ENCODE data around the gene CEP162. TPM values are rescaled to one million over a fixed set of nuclear protein-coding genes. Genes with fewer than 3 reads are reported as not detected.
"Not testable (repeated sequence)": the region's sequence is repeated elsewhere in the genome, so short reads cannot be mapped to it uniquely, and the experiment has no call there.

CEP162 gene
- total RNA-seq, 4 donors from 2014 or later: 2.0 to 9.6 (median 6.4) TPM

DNA sequence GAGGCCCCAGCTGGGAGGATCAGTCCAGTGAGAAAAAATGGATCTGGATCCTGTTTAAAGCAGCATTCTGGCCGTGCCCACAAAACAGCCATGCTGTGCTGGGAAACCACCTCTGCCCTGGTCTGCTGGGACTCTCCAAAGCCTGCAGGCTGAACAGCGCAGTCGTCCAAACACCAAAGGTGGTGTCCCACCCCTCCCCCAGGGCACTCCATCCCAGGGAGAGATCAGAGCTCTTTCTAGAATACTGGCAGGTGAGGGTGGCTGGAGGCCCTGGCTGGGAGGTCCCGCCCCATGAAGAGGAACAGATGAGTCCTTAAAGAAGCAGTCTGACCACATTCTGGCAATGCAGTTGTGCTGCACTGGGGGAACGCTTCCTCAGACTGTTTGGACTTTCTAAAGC, 109.3 kb downstream of the CEP162 start:
- Histone ChIP-seq H3K27me3 (no peaks in the 10 kb centered on the region), H3K27ac (no peak overlapping the region), H3K36me3 (no peaks in the 10 kb centered on the region), H3K4me1 (no peaks in the 10 kb centered on the region), H3K9me3 (no peaks in the 10 kb centered on the region), H3K4me3 (no peak overlapping the region)
- DNase-seq (ENCODE audit: low spot score in 2 of 2): no peak
- TF ChIP-seq, protein P1, sequence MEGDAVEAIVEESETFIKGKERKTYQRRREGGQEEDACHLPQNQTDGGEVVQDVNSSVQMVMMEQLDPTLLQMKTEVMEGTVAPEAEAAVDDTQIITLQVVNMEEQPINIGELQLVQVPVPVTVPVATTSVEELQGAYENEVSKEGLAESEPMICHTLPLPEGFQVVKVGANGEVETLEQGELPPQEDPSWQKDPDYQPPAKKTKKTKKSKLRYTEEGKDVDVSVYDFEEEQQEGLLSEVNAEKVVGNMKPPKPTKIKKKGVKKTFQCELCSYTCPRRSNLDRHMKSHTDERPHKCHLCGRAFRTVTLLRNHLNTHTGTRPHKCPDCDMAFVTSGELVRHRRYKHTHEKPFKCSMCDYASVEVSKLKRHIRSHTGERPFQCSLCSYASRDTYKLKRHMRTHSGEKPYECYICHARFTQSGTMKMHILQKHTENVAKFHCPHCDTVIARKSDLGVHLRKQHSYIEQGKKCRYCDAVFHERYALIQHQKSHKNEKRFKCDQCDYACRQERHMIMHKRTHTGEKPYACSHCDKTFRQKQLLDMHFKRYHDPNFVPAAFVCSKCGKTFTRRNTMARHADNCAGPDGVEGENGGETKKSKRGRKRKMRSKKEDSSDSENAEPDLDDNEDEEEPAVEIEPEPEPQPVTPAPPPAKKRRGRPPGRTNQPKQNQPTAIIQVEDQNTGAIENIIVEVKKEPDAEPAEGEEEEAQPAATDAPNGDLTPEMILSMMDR (IDR thresholded peaks at IDR 0.05): no peak
- no peak for TF ChIP-seq POLR2AphosphoS5 (IDR thresholded peaks at IDR 0.05)
- no peak for TF ChIP-seq EP300 (IDR thresholded peaks at IDR 0.05)
- no peak for TF ChIP-seq POLR2A (IDR thresholded peaks at IDR 0.05)
- WGBS: 83% methylated on average over 1 of the region's 5 CpGs

DNA sequence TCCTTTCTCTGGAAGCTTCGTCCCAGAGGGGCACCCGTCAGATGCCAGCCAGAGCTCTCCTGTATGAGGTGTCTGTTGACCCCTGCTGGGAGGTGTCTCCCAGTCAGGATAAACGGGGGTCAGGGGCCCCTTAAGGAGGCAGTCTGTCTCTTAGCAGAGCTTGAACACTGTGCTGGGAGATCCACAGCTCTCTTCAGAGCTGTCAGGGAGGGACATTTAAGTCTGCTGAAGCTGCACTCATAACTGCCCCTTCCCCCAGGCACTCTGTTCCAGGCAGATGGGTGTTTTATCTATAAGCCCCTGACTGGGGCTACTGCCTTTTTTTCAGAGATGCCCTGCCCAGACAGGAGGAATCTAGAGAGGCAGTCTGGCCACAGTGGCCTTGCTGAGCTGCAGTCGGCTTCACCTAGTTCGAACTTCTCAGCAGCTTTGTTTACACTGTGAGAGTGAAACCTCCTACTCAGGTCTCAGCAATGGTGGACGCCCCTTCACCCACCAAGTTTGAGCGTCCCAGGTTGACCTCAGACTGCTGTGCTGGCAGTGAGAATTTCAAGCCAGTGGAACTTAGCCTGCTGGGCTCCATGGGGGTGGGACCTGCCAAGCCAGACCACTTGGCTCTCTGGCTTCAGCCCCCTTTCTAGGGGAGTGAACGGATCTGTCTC, 112.4 kb downstream of the CEP162 start:
- WGBS: 76% methylated on average over 2 of the region's 8 CpGs
- H3K27me3 ChIP-seq; H3K27ac ChIP-seq; DNase-seq (ENCODE audit: low spot score in 2 of 2); H3K36me3 ChIP-seq; H3K4me3 ChIP-seq; H3K9me3 ChIP-seq; H3K4me1 ChIP-seq: not testable (repeated sequence)

DNA sequence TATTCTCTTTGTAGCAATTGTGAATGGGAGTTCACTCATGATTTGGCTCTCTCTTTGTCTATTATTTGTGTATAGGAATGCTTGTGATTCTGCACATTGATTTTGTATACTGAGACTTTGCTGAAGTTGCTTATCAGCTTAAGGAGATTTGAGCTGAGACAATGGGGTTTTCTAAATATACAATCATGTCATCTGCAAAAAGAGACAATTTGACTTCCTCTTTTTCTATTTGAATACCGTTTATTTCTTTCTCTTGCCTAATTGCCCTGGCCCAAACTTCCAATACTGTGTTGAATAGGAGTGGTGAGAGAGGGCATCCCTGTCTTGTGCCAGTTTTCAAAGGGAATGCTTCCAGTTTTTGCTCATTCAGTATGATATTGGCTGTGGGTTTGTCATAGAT, 116.1 kb downstream of the CEP162 start:
- not testable (repeated sequence) for H3K9me3 ChIP-seq; H3K4me1 ChIP-seq; H3K4me3 ChIP-seq; H3K27me3 ChIP-seq; DNase-seq (ENCODE audit: low spot score in 2 of 2); H3K27ac ChIP-seq; H3K36me3 ChIP-seq
- 54% methylated on average over 1 of the region's 1 CpG for WGBS

DNA sequence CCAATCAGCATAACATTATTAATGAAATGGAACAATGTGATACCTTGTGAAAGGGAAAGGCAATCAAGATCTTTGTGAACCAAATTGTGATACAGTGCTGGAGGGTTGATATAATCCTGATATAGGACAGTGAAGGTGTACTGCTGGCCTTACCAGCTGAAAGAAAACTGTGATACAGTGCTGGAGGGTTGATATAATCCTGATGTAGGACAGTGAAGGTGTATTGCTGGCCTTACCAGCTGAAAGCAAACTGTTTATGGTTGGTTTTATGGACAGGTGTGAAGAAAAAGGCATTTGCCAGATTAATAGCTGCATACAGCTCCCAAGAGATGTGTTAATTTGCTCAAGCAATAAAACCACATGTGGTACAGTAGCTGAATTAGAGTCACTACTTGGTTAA, 119.9 kb downstream of the CEP162 start:
- no peaks in the 10 kb centered on the region for H3K27me3 ChIP-seq
- TF ChIP-seq POLR2A (IDR thresholded peaks at IDR 0.05): no peak
- no peak for TF ChIP-seq POLR2AphosphoS5 (IDR thresholded peaks at IDR 0.05)
- TF ChIP-seq, protein P1 (IDR thresholded peaks at IDR 0.05): no peak
- no peak for TF ChIP-seq EP300 (IDR thresholded peaks at IDR 0.05)
- H3K4me1 ChIP-seq: no peaks in the 10 kb centered on the region
- H3K4me3 ChIP-seq: no peak overlapping the region
- H3K27ac ChIP-seq: no peak overlapping the region
- H3K36me3 ChIP-seq: no peaks in the 10 kb centered on the region
- DNase-seq (ENCODE audit: low spot score in 2 of 2): no peak
- H3K9me3 ChIP-seq: no peaks in the 10 kb centered on the region

DNA sequence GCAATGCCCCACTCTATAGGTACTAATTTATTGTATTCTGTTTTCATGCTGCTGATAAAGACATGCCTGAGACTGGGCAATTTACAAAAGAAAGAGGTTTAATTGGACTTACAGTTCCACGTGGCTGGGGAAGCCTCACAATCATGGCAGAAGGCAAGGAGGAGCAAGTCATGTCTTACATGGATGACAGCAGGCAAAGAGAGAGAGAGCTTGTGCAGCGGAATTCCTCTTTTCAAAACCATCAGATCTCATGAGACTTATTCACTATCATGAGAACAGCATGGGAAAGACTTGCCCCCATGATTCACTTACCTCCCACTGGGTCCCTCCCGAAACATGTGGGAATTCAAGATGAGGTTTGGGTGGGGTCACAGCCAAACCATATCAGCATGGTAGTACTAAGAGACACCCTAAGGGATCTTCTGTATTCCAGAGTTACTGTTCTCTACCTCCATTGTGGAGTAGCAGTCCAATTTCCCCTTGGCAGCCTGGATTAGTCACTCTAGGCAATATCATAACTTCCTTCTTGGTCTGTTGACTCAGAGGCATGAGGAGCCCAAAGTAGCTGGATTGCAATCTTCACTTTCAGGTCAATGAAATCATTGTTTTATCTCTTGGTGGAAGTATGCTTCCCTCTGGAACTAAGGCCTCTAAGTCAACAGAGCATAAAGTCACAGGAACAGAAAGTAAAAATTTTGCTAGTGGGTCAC, 122.1 kb downstream of the CEP162 start:
- DNase-seq (ENCODE audit: low spot score in 2 of 2); H3K27me3 ChIP-seq; H3K9me3 ChIP-seq; H3K27ac ChIP-seq; H3K4me1 ChIP-seq; H3K4me3 ChIP-seq; H3K36me3 ChIP-seq: not testable (repeated sequence)
- 89% methylated on average over 3 of the region's 3 CpGs for WGBS

DNA sequence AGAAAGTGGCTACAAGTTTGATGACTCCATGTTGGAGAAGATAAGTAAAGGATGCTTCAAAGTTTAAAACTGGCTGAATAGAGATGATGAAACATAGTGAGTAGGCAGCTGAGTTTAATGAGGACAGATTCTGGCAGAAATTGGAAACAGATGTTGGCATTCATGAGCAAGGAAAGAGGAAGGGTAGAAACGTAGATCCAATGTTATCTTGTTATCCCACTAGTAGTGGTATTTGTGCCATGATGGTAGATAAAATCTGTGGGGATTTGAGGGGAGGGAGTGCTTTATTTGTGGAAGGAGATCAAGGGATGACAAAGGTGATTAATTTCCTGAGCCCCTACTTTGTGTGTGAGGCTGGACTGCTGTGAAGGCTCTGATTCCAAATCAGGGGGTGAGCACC, 124.4 kb downstream of the CEP162 start:
- H3K27me3 ChIP-seq: no peaks in the 10 kb centered on the region
- WGBS: 11% methylated on average over 1 of the region's 1 CpG
- H3K4me3 ChIP-seq: no peak overlapping the region
- no peaks in the 10 kb centered on the region for H3K4me1 ChIP-seq
- no peaks in the 10 kb centered on the region for H3K9me3 ChIP-seq
- no peaks in the 10 kb centered on the region for H3K36me3 ChIP-seq
- no peak for TF ChIP-seq POLR2AphosphoS5 (IDR thresholded peaks at IDR 0.05)
- TF ChIP-seq, protein P1 (IDR thresholded peaks at IDR 0.05): no peak
- TF ChIP-seq EP300 (IDR thresholded peaks at IDR 0.05): no peak
- no peak for TF ChIP-seq POLR2A (IDR thresholded peaks at IDR 0.05)
- H3K27ac ChIP-seq: no peak overlapping the region
- no peak for DNase-seq (ENCODE audit: low spot score in 2 of 2)

DNA sequence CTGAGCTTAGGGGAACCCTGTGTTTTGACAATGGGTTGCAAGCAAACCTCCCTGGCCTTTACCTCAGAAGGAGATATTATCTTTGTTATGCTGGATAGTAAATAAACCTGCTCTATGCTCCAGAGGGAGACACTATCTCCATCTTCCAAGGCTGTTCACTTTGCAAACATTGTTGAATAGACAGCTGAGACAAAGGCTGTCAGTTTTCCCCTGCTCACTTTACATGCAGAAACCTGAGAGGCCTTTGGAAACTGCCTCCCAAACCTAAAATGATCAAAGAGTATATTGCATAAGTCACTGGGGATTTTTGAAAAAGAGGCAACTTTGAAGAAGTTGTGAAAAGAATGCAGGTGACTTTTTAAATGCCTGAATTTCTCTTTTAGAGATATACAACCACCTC, 132.3 kb downstream of the CEP162 start:
- H3K4me1 ChIP-seq: no peaks in the 10 kb centered on the region
- no peak overlapping the region for H3K4me3 ChIP-seq
- no peak overlapping the region for H3K27ac ChIP-seq
- no peaks in the 10 kb centered on the region for H3K27me3 ChIP-seq
- H3K36me3 ChIP-seq: no peaks in the 10 kb centered on the region
- H3K9me3 ChIP-seq: no peaks in the 10 kb centered on the region
- TF ChIP-seq EP300 (IDR thresholded peaks at IDR 0.05): no peak
- no peak for TF ChIP-seq POLR2A (IDR thresholded peaks at IDR 0.05)
- TF ChIP-seq POLR2AphosphoS5 (IDR thresholded peaks at IDR 0.05): no peak
- TF ChIP-seq, protein P1 (IDR thresholded peaks at IDR 0.05): no peak
- DNase-seq (ENCODE audit: low spot score in 2 of 2): no peak
